Measurements from ENCODE around the gene BCR.

Gene BCR

DNA sequence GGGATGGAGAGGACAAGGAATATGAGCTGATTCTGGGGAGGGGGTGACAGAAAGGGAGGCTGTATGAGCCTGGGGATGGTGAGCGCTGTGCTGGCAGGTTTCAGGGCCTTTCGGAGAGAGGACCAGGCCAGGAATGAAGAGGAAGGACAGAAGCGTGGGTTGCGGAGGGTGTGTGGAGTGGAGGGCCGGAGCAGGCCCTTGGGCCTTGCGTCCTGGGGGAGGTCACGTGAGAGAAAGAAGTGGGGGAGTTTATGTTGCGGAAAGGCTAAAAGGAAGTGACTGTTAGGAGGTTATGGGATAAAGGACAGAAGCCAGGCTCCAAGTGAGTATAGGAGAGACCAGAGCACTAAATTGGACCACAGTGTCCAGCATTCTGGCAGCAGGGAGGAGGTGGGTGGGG, 17.5 kb downstream of the BCR start:
- Histone ChIP-seq H3K27me3 (ENCODE audit: control insufficient read depth, insufficient read depth, low read length) (no peaks in the 10 kb centered on the region), H3K4me1 (ENCODE audit: control insufficient read depth, insufficient read depth, low read length) (no peaks in the 10 kb centered on the region), H3K4me3 (ENCODE audit: low read length) (no peak overlapping the region), H3K27ac (ENCODE audit: low read depth, low read length) (no peak overlapping the region), H3K9ac (ENCODE audit: low read length) (no peak overlapping the region), H3K36me3 (ENCODE audit: control insufficient read depth, insufficient read depth, low read length) (no peaks in the 10 kb centered on the region)

DNA sequence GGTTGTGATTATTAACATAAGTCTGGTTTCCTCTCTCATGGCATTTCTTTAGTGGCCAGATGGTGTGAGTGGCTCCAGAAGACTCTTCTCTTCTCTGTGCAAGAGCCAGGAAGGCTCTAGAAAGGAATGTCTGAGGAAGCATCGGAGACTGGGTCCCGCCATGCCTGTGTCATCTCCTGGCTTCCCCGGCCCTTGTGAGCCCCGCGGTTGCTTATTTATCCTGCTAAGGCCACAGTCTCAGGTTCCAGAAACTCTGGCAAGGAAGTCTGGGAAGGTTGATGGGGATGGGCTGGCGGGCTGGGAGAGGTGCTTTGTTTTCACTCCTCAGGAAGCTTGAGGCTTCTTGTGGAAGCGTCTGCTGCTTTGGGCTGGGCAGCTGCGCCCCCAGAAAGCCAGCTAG, 18.9 kb downstream of the BCR start:
- H3K4me1 ChIP-seq (ENCODE audit: control insufficient read depth, insufficient read depth, low read length) = no peaks in the 10 kb centered on the region
- no peak overlapping the region for H3K4me3 ChIP-seq (ENCODE audit: low read length)
- H3K27ac ChIP-seq (ENCODE audit: low read depth, low read length) = no peak overlapping the region
- no peaks in the 10 kb centered on the region for H3K27me3 ChIP-seq (ENCODE audit: control insufficient read depth, insufficient read depth, low read length)
- H3K9ac ChIP-seq (ENCODE audit: low read length) = no peak overlapping the region
- H3K36me3 ChIP-seq (ENCODE audit: control insufficient read depth, insufficient read depth, low read length) = peaks cover 3% of the 10 kb centered on the region

DNA sequence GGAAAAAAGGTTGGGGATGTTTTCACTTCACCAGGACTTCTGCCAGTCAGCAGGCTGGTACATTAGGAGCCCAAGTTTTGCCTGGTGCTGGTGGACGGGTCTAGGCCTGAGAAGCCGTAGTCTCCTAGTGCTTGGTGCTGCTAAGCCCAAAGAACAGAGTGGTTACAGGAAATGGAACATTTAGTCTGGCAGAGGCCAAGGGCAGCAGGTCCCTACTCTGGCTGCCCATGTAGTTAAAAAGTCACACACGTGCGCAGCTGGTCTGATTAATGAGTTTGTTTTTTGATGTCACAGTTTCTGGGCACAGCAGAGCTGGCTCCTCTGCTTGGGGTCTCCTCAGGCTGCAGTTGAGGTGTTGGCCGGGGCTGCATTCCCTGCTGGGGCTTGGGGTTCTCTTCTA, 20.6 kb downstream of the BCR start:
- H3K4me1 ChIP-seq (ENCODE audit: control insufficient read depth, insufficient read depth, low read length) = peaks cover 8% of the 10 kb centered on the region
- H3K9ac ChIP-seq (ENCODE audit: low read length) = no peak overlapping the region

DNA sequence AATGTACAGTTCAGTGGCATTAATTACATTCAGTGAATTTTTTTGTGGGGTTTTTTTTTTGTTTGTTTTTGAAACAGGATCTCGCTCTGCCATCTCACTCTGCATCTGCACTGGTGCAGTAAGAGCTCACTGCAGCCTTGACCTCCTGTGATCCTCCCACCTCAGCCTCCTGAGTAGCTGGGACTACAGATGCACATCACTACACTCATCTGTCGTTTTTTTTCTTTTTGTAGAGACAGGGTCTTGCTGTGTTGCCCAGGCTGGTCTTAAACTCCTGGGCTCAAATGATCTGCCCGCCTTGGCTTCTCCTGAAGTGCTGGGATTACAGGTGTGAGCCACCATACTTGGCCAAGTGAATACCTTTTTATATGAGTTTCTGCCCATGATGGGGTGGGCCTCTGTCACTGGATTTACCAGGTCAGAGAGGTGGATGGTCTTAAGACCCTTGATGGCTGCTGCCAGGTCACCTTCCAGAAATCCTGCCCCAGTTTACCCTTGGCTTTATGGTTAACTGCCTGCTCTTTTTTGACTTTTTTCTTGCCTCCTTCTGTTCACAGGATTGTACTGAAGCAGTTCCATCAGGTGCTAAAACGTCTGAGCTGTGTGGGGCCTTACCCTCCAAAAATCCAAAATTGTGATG, 22.6 kb downstream of the BCR start:
- Histone ChIP-seq H3K36me3 (ENCODE audit: control insufficient read depth, insufficient read depth, low read length) (peaks cover 3% of the 10 kb centered on the region), H3K4me1 (ENCODE audit: control insufficient read depth, insufficient read depth, low read length) (peaks cover 8% of the 10 kb centered on the region), H3K27me3 (ENCODE audit: control insufficient read depth, insufficient read depth, low read length) (no peaks in the 10 kb centered on the region), H3K9ac (ENCODE audit: low read length) (no peak overlapping the region), H3K4me3 (ENCODE audit: low read length) (no peak overlapping the region), H3K27ac (ENCODE audit: low read depth, low read length) (no peak overlapping the region)

More for the DNA sequence above, 20.6 kb downstream of the BCR start:
- H3K27ac ChIP-seq (ENCODE audit: low read depth, low read length) = no peak overlapping the region
- H3K4me3 ChIP-seq (ENCODE audit: low read length) = no peak overlapping the region
- peaks cover 3% of the 10 kb centered on the region for H3K36me3 ChIP-seq (ENCODE audit: control insufficient read depth, insufficient read depth, low read length)
- no peaks in the 10 kb centered on the region for H3K27me3 ChIP-seq (ENCODE audit: control insufficient read depth, insufficient read depth, low read length)

DNA sequence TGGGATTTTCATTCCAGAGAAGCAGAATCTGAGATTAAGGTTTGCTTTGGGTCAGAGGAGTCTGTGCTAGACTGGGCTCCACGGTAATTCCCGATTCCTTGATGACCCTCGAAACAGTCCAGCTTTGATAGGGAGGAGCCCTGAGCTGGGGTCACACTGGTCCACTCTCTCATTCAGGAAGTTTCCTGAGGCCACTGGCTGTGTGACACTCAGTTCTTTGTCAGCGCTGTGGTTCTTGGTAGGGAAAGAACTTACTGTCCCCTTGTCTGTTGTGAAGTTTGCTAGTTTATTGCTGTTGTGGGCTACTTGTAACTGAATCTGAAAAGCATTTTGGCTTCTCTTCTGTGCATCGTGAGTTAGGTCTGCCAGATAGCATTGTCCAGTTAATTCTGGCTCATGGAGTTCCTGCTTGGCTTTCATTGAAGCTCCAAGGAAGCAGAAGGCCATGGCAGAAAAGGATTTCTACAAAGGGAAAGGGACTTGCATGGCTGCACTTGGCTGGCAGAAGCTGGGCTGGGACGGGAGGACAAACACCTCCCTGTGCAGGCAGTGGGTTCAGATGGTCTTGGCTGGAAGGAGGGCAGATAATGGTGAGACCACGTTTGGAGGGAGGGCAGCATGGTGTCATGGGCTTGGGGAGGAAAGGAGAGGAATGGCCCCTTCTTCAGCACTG, 23.3 kb downstream of the BCR start:
- peak overlapping the region; percentile 53 for H3K27ac ChIP-seq (ENCODE audit: low read depth, low read length)
- no peak overlapping the region for H3K4me3 ChIP-seq (ENCODE audit: low read length)
- H3K4me1 ChIP-seq (ENCODE audit: control insufficient read depth, insufficient read depth, low read length) = peaks cover 8% of the 10 kb centered on the region
- H3K36me3 ChIP-seq (ENCODE audit: control insufficient read depth, insufficient read depth, low read length) = peaks cover 3% of the 10 kb centered on the region
- H3K9ac ChIP-seq (ENCODE audit: low read length) = no peak overlapping the region
- H3K27me3 ChIP-seq (ENCODE audit: control insufficient read depth, insufficient read depth, low read length) = no peaks in the 10 kb centered on the region

DNA sequence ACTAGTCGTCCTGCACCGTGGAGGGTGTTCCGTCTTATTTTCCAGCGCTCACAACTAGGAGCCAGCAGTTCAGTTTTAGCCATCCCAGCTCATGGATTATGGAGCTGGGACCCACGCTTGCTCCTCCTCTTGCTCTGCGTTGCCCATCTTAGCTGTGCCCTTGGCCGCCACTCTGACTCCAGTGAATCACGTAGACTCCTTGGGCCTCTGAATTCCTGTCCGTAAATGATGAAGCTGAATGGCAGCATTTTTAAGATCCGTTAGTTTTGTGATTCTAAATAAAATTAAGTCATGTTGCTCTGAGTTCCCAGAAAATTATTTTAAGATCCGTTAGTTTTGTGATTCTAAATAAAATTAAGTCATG, 23.8 kb downstream of the BCR start:
- H3K9ac ChIP-seq (ENCODE audit: low read length) = no peak overlapping the region
- H3K36me3 ChIP-seq (ENCODE audit: control insufficient read depth, insufficient read depth, low read length) = peaks cover 3% of the 10 kb centered on the region
- no peaks in the 10 kb centered on the region for H3K27me3 ChIP-seq (ENCODE audit: control insufficient read depth, insufficient read depth, low read length)
- peak overlapping the region; percentile 53 for H3K27ac ChIP-seq (ENCODE audit: low read depth, low read length)
- H3K4me3 ChIP-seq (ENCODE audit: low read length) = no peak overlapping the region
- H3K4me1 ChIP-seq (ENCODE audit: control insufficient read depth, insufficient read depth, low read length) = peaks cover 8% of the 10 kb centered on the region

DNA sequence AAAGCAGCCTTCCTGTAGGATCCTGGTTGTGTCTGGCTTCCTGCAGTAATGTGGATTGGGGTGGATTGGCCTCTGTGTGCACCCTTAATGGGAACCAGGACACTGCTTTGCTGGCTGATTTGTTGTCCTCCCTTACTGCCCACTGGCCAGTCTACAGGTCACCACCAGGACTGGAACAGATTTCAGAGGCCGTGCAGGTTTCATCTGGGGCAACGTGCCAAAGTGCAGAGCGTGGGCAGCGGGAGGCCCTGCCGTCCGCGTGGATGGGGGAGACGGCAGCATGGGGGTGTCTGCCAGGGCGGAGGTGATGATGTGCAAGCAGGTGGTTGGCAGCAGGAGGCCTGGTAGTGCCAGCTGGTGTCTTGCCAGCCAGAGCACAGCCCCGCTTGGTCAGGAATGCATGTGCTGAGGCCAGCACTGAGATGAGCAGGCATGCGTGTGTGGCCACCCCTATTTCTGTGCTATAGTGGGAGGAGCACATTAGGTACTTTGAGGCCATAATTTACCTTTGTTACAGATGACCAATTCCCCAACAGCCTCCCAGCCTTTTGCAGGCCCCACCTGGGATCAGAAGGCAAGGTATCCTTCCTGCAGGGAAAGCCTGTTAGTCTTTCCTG, 24.3 kb downstream of the BCR start:
- Histone ChIP-seq H3K27ac (ENCODE audit: low read depth, low read length) (peak overlapping the region; percentile 49), H3K36me3 (ENCODE audit: control insufficient read depth, insufficient read depth, low read length) (peaks cover 3% of the 10 kb centered on the region), H3K4me1 (ENCODE audit: control insufficient read depth, insufficient read depth, low read length) (peaks cover 8% of the 10 kb centered on the region), H3K27me3 (ENCODE audit: control insufficient read depth, insufficient read depth, low read length) (no peaks in the 10 kb centered on the region), H3K4me3 (ENCODE audit: low read length) (peak overlapping the region; percentile 6), H3K9ac (ENCODE audit: low read length) (no peak overlapping the region)

DNA sequence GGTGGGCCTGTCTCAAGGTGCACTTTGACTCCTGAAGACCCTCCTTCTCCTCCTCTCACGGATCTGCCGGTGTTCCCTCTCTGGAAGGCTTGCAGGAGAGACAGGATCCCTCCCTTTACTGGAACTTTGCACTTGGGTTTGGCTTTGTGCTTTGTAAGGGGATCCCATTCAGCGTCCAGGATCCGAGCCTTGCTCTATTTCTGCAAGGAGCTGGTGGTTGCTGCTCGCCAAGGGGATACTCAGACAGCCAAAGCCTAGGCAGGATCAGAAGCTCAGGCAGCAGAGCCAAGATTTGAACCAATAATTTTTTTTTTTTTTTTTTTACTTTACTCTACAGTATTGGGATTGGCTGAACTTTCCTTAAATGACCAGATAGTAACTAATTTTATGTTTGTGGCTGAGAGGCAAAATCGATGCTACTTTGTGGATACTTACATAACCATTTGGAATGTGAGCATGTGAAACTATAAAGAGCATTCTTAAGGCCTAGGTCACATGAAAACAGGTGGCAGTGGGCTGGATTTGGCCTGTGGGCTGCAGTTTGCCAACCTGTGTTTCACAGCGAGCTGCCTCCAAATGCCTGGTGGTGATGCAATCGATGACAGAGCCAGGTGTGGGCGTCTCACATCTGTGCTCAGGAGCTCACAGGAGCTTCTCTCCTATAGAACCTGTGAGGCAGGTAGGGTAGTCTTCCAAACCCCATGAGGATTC, 25.2 kb downstream of the BCR start:
- no peak overlapping the region for H3K27ac ChIP-seq (ENCODE audit: low read depth, low read length)

DNA sequence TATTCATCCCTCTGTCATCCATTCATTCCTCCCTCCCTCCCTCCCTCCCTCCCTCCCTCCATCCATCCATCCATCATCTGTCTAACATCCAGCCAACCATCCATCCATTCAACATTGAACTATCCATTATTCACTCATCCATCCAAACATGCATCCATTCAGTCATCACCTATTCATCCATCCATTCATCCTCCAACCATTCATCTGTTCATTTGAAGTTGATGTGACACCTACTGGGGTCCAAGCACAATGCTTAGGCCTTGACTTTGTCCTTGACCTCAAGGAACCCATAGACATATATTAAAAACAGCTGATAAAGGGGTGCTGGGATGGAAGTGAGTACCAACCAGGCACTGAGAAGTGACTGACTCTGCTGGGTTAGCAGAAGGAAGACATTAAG, 26.6 kb downstream of the BCR start:
- Histone ChIP-seq H3K36me3 (ENCODE audit: control insufficient read depth, insufficient read depth, low read length) (peaks cover 3% of the 10 kb centered on the region), H3K27ac (ENCODE audit: low read depth, low read length) (no peak overlapping the region), H3K4me1 (ENCODE audit: control insufficient read depth, insufficient read depth, low read length) (peaks cover 8% of the 10 kb centered on the region), H3K9ac (ENCODE audit: low read length) (no peak overlapping the region), H3K27me3 (ENCODE audit: control insufficient read depth, insufficient read depth, low read length) (no peaks in the 10 kb centered on the region), H3K4me3 (ENCODE audit: low read length) (no peak overlapping the region)

More for the DNA sequence above, 25.2 kb downstream of the BCR start:
- Histone ChIP-seq H3K9ac (ENCODE audit: low read length) (no peak overlapping the region), H3K4me3 (ENCODE audit: low read length) (no peak overlapping the region), H3K4me1 (ENCODE audit: control insufficient read depth, insufficient read depth, low read length) (peaks cover 8% of the 10 kb centered on the region), H3K36me3 (ENCODE audit: control insufficient read depth, insufficient read depth, low read length) (peaks cover 3% of the 10 kb centered on the region), H3K27me3 (ENCODE audit: control insufficient read depth, insufficient read depth, low read length) (no peaks in the 10 kb centered on the region)

DNA sequence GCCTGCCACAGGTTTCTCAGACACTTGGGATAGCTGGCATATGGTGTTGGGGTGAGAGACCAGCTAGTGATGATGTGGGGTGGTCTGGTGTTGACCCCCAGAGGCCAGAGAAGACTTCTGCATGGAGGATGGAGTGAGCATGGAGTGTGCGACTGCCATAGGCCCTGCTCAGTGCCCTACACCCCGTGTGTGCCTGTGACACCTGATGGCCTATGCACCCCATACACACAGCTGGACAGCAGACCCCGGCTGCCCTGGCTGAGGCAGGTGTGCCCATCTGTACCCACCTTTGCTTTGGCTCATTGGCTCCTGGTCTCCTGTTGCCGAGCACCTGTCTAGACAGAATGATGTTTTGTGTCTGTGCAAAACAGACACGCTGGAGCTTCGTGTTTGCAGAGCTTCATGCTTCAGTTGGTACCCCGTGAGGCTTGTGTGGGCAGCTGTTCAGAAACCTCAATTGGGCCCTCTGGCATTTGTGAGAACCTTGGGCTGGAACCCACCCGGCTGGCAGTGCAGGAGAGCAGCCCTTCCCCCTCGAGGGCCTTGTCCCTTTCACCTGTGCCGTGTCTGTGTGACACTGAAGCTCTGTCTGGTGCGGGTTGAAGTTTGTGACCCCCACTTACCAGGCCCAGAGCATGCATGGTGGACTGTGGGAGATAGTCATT, 27.6 kb downstream of the BCR start:
- no peak overlapping the region for H3K27ac ChIP-seq (ENCODE audit: low read depth, low read length)

DNA sequence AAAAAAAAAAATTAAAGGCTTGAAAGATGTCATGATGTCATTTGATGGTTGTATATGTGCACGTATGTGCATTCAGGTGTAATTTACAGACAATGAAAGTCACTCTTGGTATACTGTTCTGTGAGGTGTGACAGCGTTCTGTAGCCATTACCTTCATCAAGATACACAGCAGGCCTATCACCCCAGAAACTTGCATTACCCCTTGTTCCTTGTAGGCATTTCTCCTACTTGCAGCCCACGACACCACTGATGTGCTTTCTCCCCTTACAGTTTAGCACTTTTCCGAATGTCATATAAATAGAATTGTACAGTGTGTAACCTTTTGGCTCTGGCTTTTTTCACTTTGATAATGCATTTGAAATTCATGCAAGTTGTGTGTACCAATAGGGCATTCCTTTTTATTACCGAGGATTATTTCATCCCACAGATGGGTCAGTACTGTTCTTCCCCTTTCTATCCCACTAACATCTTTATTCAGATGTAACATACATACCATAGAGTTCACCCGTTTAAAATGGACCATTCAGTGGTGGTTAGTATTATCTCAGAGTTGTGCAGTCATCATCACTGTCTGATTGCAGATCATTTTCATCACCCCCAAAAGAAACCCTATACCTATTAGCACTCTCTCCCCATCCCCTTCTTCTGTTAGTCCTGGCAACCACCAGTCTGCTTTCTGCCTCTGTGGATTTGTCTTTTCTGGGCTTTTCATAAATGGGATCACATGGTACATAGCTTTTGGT, 30.3 kb downstream of the BCR start:
- no peaks in the 10 kb centered on the region for H3K36me3 ChIP-seq (ENCODE audit: control insufficient read depth, insufficient read depth, low read length)
- H3K4me1 ChIP-seq (ENCODE audit: control insufficient read depth, insufficient read depth, low read length) = peaks cover 5% of the 10 kb centered on the region
- no peak overlapping the region for H3K27ac ChIP-seq (ENCODE audit: low read depth, low read length)
- H3K9ac ChIP-seq (ENCODE audit: low read length) = no peak overlapping the region
- no peak overlapping the region for H3K4me3 ChIP-seq (ENCODE audit: low read length)
- no peaks in the 10 kb centered on the region for H3K27me3 ChIP-seq (ENCODE audit: control insufficient read depth, insufficient read depth, low read length)

More for the DNA sequence above, 27.6 kb downstream of the BCR start:
- H3K36me3 ChIP-seq (ENCODE audit: control insufficient read depth, insufficient read depth, low read length) = peaks cover 3% of the 10 kb centered on the region
- no peak overlapping the region for H3K9ac ChIP-seq (ENCODE audit: low read length)
- no peaks in the 10 kb centered on the region for H3K27me3 ChIP-seq (ENCODE audit: control insufficient read depth, insufficient read depth, low read length)
- peaks cover 8% of the 10 kb centered on the region for H3K4me1 ChIP-seq (ENCODE audit: control insufficient read depth, insufficient read depth, low read length)
- H3K4me3 ChIP-seq (ENCODE audit: low read length) = no peak overlapping the region

Data from rectal smooth muscle tissue (tissue), 1 donor.